Hematopoietic multipotent progenitor cell treated with erythropoietin and hydrocortisone succinate and interleukin-3 and kit ligand, for 4 days (in vitro differentiated cells): ENCODE results near the gene MFSD12.
"Not testable (repeated sequence)": the region's sequence is repeated elsewhere in the genome, so short reads cannot be mapped to it uniquely, and the experiment has no call there.

Experiments
- DNase-seq: peaks from one replicate; pipeline ENCODE4 v3.0.0-alpha.2; 2015

Gene MFSD12

GRCh38 chr19:3521104-3521445 is 36.3 kb downstream of the MFSD12 start:
- peak; percentile 78 for DNase-seq

DNA sequence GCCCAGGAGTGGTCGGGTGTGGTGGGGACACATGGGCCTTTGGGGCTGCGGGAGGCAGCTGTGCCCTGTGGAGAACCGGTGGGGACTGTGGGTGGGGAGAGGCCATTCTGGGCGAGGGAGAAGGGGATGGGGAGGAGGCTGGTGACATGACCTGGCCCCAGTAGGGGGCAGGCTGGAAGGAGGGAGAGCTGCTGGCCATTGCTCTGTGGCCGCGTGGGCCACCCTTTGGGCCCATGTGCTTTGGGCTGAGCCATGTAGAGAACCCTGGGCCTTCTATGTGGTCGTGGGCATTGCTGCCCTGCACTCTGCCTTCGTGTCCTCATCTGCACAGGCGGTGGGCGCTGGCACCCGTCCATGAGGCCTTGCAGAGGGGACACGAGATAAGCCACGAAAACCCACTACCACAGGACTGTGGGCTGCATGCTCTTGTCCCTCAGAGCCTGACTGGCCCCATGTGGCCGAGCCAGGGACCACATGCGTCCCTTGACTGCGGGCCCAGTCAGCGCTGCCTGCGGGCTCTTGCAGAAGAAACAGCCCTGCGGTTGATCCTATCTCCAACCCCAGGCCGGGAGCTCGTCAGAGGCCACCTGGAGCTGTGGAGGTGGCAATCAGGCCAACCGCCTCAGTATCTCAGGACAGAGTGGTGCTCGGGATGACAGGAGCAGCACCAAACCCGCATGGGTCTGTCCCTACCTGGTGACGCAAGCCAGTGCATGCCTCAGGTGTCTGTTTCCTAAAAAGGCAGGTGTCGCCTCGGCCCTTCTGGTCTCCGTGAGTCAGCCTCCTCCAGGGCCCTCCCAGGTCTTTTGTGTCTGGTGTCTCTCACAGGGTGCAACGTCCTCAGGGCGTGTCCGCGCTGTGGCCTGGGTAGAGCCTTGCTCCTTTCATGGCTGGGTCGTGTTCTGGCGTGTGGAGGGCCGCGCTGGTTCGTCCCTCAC is 37.0 kb downstream of the MFSD12 start:
- peak; percentile 82 for DNase-seq

DNA sequence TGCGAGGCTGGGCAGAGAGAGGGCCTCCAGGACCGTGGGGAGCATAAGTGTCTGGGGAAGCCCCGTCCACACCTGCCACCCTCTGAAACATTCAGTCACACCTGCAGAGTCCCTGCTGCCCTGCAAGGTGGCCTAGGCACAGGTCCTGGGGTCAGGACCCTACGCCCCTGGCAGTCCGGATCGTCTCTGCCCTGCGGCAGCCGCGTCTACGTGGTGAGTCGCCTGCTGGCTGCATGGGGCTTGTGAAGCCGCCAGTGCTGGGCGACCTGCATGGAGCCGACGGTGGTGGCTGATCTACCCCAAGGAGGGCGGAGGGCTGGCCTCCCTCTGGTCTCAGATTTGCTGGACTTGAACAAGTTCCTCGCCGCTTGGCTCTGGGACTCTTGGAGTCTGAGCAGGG is 38.3 kb downstream of the MFSD12 start:
- no peak for DNase-seq

DNA sequence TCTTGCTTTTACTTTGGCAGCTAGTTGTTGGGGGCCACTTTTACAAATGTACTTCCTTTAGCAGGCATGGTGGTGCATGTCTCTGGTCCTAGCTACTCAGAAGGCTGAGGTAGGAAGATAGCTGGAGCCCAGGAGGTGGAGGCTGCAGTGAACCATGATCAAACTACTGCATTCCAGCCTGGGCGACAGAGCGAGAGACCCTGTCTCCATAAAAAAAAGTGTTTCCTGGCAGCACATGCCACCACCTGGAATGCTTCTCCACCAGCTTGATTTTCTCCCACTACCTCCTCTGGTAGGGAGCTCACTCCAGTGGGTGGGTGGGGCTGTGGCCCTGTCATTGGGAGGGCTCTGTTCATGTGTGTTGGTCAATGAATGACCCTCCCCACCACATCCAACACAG is 38.7 kb downstream of the MFSD12 start:
- DNase-seq, result no peak

DNA sequence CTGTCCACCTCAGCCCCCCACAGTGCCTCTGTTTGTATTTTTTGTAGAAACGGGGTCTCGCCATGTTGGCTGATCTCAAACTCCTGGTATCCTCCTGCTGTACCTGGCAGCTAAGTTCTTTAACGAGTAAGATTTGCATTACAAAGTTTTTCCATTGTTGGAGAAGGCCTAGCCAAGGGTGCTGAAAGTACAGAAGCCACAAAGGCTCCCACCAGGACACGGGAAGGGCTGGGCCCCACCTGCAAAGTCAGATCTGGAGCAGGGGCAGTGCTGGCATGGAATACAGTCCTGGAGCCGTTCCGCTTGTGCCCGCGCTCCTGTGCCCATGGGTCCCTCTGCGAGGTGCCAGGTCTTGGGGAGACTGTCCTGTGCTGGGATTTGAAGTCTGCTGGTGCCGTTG is 39.1 kb downstream of the MFSD12 start:
- DNase-seq, result no peak

GRCh38 chr19:3517638-3518037 is 39.7 kb downstream of the MFSD12 start:
- DNase-seq, result no peak

- peak; percentile 30 for DNase-seq
Observed at GRCh38 chr19:3516675-3517207, 40.6 kb downstream of the MFSD12 start.

DNA sequence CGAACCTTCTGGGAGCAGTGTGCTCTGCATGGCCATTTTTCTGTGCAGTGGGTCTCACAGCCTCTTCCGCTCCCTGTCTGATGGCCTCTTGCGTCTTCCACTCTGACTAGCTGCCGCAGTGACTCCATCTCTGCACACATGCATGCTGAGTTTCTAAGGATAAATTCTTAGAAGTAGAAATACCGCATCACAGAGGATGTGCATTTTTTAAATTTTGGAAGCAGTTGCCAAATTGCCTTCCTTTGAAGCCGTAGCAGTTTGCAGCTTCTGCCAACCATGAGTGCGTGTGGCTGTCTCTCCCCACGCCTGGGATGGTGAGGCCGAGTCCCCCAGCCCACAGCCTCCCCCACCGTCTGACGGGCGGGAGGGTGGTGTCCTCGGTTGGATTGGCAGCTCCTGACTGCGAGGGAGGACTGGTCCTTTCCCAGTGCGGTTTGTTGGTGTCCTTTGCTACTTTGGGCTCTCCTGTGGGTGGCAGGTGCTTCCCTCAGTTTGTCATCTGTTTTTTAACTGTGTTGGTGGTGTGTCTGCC is 41.4 kb downstream of the MFSD12 start:
- DNase-seq, result no peak

DNA sequence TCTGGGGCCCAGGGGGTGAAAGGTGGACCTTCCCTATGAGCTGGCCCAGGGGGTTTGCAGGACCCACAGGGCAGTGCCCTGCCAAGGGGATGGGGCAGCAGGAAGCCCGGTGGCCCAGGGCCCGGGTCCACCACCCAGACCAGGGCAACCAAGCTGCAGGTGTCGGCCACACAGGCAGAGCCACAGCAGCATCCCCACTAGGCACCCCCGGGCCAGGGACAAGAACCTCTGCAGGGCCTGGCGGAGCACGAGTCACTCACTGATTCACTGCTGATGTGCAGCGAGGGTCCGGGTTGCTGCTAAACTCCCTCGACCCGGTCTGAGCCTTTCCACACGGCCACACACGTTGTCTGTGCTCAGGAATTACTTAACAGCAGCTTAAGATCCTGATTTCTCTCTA is 42.5 kb downstream of the MFSD12 start:
- DNase-seq, result no peak

- no peak for DNase-seq
Observed at GRCh38 chr19:3513229-3514140, 43.9 kb downstream of the MFSD12 start.

DNA sequence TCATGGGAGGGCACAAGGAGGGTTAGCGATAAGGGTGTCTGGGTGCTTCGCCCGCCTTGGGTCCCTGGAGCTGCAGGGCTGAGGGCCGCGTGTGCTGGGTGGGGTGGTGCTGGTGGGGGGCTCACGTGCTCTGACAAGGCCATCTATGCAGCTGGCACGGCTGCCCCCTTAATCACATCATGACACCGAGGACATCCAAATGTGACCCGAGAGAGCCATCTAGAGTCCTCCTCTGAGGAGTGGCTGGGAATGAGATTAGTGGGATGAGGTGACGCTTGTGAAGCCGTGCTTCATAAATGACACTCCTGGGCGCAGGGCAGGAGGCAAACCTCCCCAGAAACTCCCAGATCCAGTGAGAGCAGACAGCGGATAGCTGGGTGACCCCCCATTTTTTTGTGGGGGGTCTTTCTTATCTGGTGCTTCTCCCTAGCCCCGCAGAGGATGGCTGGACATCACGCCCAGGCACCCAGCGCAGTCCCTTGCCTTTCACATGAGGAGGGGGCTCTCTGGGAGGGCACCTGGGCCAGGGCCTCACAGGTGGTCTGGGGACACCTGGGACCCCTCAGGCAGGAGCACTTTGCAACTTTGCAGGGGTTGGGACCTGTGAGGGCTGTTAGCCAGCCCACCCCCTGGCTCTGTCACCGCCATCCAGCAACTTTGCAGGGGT is 44.7 kb downstream of the MFSD12 start:
- DNase-seq, result no peak

- DNase-seq, result no peak
Observed at GRCh38 chr19:3511506-3512251, 45.7 kb downstream of the MFSD12 start.

DNA sequence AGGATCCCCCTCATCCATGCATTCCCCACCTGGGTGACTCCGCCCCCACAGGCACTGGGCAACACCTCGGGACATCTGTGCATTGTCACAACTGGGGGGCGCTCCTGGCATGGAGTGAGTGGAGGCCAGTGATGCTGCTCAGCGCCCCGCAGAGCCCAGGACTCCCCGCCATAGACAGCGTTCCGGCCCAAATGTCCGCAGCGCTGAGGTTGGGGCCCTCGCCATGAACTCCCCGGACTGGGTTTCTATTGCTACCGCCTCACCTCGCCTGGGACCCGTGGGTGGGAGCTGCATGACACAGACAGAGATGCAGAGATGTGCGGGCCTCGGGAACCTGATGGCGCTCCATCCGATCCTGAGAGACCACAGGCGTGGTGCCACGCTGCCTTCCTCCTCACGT is 46.7 kb downstream of the MFSD12 start:
- DNase-seq, result no peak

DNA sequence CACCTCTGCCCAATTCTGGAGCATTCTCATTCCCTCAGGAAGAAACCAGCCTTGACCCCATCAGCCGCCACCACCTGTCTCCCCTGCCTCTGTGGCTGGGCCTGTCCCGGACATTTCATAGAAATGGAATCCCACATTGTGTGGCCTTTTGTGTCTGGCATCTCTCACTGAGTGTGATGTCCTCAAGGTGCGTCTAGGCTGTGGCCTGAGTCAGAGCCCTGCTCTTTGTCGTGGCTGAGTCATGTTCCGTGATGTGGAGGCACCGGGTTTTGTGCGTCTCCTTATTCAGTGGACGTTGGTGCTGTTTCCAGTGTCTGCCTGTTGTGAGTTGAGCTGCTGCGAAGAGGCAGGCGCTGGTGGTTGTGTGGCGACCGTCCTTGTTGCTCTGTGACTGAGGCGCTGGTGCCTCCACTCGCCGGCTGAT is 47.8 kb downstream of the MFSD12 start:
- no peak for DNase-seq

- no peak for DNase-seq
Observed at GRCh38 chr19:3508771-3509535, 48.4 kb downstream of the MFSD12 start.

DNA sequence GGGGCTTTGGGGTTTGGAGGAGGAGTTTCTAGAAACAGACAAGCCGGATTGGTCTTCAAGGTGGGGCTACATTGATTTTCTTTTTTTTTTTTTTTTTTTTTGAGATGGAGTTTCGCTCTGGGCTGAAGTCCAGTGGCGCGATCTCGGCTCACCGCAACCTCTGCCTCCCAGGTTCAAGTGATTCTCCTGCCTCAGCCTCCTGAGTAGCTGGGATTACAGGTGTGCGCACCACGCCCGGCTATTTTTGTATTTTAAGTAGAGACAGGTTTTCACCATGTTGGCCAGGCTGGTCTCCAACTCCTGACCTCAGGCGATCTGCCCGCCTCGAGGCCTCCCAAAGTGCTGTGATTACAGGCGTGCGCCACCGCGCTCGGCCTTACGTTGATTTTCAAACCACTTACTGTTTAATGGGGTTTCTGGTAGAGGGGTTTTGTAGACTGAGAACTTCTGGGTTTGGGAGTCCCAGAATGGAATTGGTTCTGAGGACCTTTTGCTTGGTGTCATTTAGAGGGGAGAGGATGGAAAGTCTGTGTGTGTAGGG is 49.2 kb downstream of the MFSD12 start:
- DNase-seq, result not testable (repeated sequence)

DNA sequence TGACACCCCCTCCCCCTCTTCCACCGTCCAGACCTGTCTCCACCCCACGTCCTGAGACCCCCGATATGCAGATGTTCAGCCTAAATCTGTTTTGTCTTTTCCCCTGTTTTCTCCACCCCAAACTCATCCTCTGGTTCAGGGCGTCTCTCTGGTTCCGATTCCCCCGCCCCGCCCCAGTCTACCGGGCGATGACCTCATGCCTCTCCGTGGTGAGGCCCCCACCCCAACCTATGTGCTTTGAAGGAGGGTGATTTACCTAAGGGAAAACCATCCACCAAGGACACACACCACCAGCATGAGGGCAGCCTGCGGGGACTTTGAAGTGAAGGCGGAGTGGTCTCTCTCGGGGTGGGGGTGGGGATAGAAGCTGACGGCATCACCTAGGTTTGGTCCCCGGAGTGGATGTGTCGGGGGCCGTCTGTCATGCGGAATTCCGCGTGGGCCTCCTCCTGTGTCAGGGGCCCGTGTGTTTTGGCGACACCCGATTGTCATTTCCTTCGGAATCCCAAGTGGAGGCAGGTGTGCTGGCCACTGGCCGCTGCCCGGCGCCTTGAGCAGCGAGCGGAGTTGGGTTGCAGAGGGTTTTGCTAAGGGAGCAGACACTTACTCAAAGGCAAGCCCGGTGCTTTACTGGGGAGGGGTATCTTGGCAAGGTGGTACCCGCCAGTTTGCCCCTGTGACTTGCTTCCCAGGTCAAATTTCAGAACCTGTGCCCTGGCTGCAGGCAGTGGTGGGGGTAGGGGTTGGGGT is 49.8 kb downstream of the MFSD12 start:
- no peak for DNase-seq

- peak; percentile 47 for DNase-seq
Observed at GRCh38 chr19:3506384-3507340, 50.7 kb downstream of the MFSD12 start.
